Measurements from ENCODE around the gene CAMSAP1. TPM values are rescaled to one million over a fixed set of nuclear protein-coding genes. Genes with fewer than 3 reads are reported as not detected.

Gene CAMSAP1
- total and polyA plus RNA-seq, 10 donors: 2.4 to 34.3 (median 19.8) TPM

- WGBS, 5 donors: 93 to 98% (median 95%) methylated on average over 59 to 66 of the region's 66 CpGs
- DNase-seq: peak; percentile 42
- intact Hi-C loops (cut with DNase I; ENCODE audit: low total_unique reads): no loop called here
Observed at GRCh38 chr9:135817951-135818717, 89.2 kb downstream of the CAMSAP1 start.

DNA sequence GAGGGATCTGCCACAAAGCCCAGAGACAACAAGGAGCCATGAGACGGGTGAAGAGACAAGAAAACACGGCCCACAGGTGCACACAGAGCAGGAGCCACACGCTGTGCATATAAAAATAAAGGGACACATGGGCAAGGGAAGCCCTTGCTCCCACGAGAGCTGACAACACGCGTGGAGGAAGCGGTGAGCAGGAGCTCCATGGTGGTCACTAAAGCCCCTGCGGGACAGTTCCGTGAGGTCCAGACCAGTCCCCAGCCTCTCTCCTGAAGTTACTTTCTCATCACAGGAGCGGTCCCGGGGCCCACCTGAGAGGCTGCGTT lies 90.7 kb downstream of the CAMSAP1 start:
- DNase-seq: peak; percentile 50
- Histone ChIP-seq H3K36me3 (peaks cover 10 to 100% (median 94%) of the 10 kb centered on the region in 6 donors), H3K4me3 (no peak overlapping the region), H3K4me1 (no peaks in the 10 kb centered on the region), H3K27me3 (replicated peaks in 1 of 7) (no peaks in the 10 kb centered on the region), H3K27ac (no peak overlapping the region), H3K9me3 (no peaks in the 10 kb centered on the region)
- TF ChIP-seq, protein P1, sequence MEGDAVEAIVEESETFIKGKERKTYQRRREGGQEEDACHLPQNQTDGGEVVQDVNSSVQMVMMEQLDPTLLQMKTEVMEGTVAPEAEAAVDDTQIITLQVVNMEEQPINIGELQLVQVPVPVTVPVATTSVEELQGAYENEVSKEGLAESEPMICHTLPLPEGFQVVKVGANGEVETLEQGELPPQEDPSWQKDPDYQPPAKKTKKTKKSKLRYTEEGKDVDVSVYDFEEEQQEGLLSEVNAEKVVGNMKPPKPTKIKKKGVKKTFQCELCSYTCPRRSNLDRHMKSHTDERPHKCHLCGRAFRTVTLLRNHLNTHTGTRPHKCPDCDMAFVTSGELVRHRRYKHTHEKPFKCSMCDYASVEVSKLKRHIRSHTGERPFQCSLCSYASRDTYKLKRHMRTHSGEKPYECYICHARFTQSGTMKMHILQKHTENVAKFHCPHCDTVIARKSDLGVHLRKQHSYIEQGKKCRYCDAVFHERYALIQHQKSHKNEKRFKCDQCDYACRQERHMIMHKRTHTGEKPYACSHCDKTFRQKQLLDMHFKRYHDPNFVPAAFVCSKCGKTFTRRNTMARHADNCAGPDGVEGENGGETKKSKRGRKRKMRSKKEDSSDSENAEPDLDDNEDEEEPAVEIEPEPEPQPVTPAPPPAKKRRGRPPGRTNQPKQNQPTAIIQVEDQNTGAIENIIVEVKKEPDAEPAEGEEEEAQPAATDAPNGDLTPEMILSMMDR (IDR thresholded peaks at IDR 0.05 in 8 of 11, conservative IDR thresholded peaks at IDR 0.05 in 3 of 11): no peak
- TF ChIP-seq POLR2A (IDR thresholded peaks at IDR 0.05) (no peak), POLR2AphosphoS5 (IDR thresholded peaks at IDR 0.05) (no peak)
- WGBS, 5 donors: 92 to 97% (median 94%) methylated on average over 12 of the region's 12 CpGs
- intact Hi-C loops (cut with DNase I; ENCODE audit: low total_unique reads): no loop called here

More at GRCh38 chr9:135817951-135818717, 89.2 kb downstream of the CAMSAP1 start:
- H3K9me3 ChIP-seq: no peaks in the 10 kb centered on the region
- no peak overlapping the region for H3K27ac ChIP-seq
- TF ChIP-seq, protein P1 (IDR thresholded peaks at IDR 0.05 in 8 of 11, conservative IDR thresholded peaks at IDR 0.05 in 3 of 11): no peak
- TF ChIP-seq POLR2AphosphoS5 (IDR thresholded peaks at IDR 0.05): peak in 2 of 3 donors; percentile 14 to 16
- no peaks in the 10 kb centered on the region for H3K27me3 ChIP-seq (replicated peaks in 1 of 7)
- peaks cover 10 to 100% (median 96%) of the 10 kb centered on the region in 6 donors for H3K36me3 ChIP-seq
- no peaks in the 10 kb centered on the region for H3K4me1 ChIP-seq
- H3K4me3 ChIP-seq: no peak overlapping the region

DNA sequence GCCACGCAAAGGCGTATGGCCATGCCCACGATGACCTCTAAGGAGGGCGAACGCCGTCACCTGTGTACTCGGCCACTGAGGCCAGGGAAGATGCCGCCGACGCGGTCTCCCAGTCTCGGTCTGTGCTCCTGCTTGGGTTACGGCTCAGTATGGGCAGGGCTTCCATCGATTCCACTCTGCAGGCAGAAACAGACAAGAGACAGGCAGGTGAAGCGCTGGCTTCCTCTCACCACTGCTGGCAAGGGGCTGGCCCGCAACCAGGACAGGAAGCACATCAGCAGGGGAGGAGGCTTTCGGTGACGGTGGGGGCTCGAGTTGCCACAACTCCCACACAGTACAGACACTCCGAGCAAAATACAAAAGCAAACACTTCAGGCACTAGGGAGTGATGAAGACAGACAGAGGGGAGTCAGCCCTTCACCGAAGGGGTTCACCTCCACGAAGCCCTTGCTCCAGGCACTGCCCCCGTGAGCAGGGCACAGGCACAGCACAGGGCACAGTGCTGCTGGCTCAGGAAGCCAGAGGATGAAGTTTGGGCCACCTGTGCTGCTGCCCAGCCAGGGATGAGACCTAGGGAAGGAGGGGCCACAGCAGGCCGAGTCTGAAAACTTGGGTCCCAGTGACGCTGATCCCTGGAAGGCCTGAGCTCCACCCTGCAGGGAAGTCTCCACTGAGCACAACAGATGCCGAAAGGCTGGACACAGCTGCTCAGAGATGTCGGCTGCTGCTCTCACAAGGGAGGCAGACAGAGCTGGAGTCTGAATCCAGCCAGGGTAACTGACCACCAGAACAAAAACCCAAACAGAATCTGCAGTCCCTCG lies 91.3 kb downstream of the CAMSAP1 start:
- TF ChIP-seq POLR2AphosphoS5 (IDR thresholded peaks at IDR 0.05) (no peak), POLR2A (IDR thresholded peaks at IDR 0.05) (no peak)
- TF ChIP-seq, protein P1 (IDR thresholded peaks at IDR 0.05 in 8 of 11, conservative IDR thresholded peaks at IDR 0.05 in 3 of 11): no peak
- H3K9me3 ChIP-seq: no peaks in the 10 kb centered on the region
- 87 to 92% (median 90%) methylated on average over 27 to 28 of the region's 28 CpGs for WGBS, 5 donors
- no peak overlapping the region for H3K27ac ChIP-seq
- peak; percentile 65 for DNase-seq
- intact Hi-C loops (cut with DNase I; ENCODE audit: low total_unique reads): no loop called here
- peaks cover 10 to 100% (median 94%) of the 10 kb centered on the region in 6 donors for H3K36me3 ChIP-seq
- no peaks in the 10 kb centered on the region for H3K27me3 ChIP-seq (replicated peaks in 1 of 7)
- no peaks in the 10 kb centered on the region for H3K4me1 ChIP-seq
- no peak overlapping the region for H3K4me3 ChIP-seq

- Histone ChIP-seq H3K9me3 (no peaks in the 10 kb centered on the region), H3K27me3 (replicated peaks in 1 of 7) (no peaks in the 10 kb centered on the region), H3K27ac (no peak overlapping the region), H3K4me3 (no peak overlapping the region), H3K36me3 (peaks cover 10 to 100% (median 94%) of the 10 kb centered on the region in 6 donors), H3K4me1 (no peaks in the 10 kb centered on the region)
- TF ChIP-seq, protein P1 (IDR thresholded peaks at IDR 0.05 in 8 of 11, conservative IDR thresholded peaks at IDR 0.05 in 3 of 11): no peak
- no peak for TF ChIP-seq POLR2AphosphoS5 (IDR thresholded peaks at IDR 0.05)
- no peak for TF ChIP-seq POLR2A (IDR thresholded peaks at IDR 0.05)
- 85 to 99% (median 97%) methylated on average over 4 of the region's 4 CpGs for WGBS, 5 donors
- intact Hi-C loops (cut with DNase I; ENCODE audit: low total_unique reads): no loop called here
- DNase-seq: peak; percentile 38
Observed at GRCh38 chr9:135815413-135815812, 91.9 kb downstream of the CAMSAP1 start.
